Endometrial microvascular endothelial cells (primary cell): ENCODE data around the gene RAD51B. TPM values are rescaled to one million over a fixed set of nuclear protein-coding genes. Genes with fewer than 3 reads are reported as not detected.

Source experiments
- in situ Hi-C: cut with HindIII; loops from 2 replicates; pipeline ENCODE4 v1.10.0; 2017; ENCODE audit warnings: low sequenced_read_pairs, low pct_unique_long_range_greater_than_20kb; ENCODE audit errors: inconsistent ontology term
- total RNA-seq: library from RNA; depleted of rRNA; stranded (reverse); fragments of >200 nt; gene quantifications from one replicate; pipeline ENCODE4 v1.2.3, GENCODE V29; 2015; ENCODE audit errors: inconsistent ontology term

The RAD51B gene
- total RNA-seq, 1 donor from 2014 or later: 16.4 TPM

GRCh38 chr14:68399971-68400370 is 580.4 kb downstream of the RAD51B start:
- in situ Hi-C loops: loop anchor here (25.0 kb wide), 1 partner anchor 138 kb away; no protein-coding TSS in a partner anchor

DNA sequence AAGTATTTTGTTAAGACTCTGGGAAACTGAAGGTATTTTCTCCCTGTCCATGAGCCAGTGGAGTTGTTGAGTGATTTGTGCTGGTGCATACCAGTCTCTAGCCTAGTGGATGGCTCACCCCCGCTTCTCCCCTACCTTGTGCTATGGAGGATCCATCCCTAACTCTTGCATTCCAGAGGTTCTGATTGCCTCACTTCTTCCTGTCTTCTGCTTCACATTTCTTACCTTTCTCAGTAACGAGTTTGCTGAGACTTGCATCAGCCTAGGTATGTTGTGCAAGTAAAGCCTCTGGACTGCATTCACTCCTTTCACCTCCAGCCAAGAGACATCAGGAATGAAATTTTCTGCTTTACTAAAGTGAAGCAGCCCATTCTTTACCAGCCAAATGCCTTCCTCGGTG is 581.7 kb downstream of the RAD51B start:
- in situ Hi-C loops: loop anchor here (25.0 kb wide), 1 partner anchor 139 kb away; no protein-coding TSS in a partner anchor

GRCh38 chr14:68401855-68402254 is 582.3 kb downstream of the RAD51B start:
- in situ Hi-C loops: loop anchor here (25.0 kb wide), 1 partner anchor 140 kb away; no protein-coding TSS in a partner anchor

DNA sequence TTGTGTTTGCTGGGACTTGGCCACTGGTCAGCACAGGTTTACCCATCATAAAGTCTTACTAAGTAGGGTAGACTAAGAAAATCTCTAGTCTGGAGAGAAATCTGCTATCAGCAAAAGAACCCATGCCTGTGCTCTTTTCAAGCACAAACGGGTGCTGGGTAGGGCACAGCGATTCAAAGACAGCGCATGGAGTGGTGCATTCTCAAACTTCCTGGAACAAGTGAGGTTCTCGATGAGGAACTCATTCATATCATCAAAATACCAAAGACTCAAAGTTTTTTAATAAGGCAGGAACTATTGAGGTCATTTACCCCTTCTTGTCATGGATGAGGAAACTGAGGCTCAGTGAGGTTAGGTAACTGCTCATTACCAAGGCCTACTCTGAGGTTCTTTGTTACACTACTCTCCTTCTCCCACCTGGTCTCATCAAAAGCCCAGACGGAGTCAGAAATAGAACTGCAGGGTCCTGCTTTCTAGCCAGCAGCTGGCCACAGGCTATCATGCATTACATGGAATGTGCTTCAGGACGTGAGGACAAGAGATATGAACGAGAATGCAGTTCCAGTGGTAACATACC is 583.0 kb downstream of the RAD51B start:
- in situ Hi-C loops: loop anchor here (25.0 kb wide), 1 partner anchor 140 kb away; no protein-coding TSS in a partner anchor

DNA sequence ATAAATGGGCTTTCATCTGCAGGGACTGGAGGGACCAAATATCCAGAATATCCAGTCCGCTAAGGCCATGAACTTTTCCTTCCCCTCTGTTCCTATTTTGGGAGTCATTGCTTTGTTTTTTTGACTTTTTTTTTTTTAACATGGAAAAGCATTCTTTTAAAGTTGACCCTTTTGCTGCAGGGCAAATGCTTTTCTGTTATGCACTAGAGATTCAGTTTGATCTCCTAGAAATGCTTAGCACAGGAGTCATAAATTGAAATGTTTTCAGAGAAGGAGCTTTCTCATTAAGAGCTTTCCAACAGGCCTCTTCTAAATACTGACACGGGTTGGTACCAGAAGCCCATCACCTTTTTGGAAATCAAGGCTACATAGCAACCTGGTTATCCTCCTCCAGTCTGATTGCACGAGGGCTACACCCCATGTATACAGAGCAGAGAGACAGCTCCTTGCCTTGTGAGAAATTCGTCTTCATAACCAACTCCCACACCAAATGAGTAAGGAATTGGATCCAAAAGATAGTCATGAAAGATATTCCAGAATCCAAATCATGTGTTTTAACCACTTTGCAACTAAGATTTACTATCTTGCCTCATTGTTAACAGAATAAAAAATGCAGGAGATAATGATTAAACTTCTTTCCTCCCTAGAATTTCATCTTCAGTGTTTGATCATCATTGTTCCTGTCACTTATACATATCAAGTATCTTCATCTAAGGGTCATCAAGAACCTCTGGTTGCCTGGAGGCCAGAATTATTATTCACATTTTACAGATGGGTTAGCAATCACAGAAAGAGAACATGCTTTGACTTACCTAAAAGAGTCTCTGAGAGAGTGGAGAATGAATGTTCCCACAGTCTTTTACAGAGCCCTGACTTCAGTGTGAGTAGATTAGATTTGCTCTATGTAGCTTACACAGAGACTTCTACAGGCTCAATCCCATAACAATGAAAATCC is 583.9 kb downstream of the RAD51B start:
- in situ Hi-C loops: loop anchor here (25.0 kb wide), 1 partner anchor 141 kb away; no protein-coding TSS in a partner anchor

GRCh38 chr14:68404146-68404527 is 584.6 kb downstream of the RAD51B start:
- in situ Hi-C loops: loop anchor here (25.0 kb wide), 1 partner anchor 142 kb away; no protein-coding TSS in a partner anchor

DNA sequence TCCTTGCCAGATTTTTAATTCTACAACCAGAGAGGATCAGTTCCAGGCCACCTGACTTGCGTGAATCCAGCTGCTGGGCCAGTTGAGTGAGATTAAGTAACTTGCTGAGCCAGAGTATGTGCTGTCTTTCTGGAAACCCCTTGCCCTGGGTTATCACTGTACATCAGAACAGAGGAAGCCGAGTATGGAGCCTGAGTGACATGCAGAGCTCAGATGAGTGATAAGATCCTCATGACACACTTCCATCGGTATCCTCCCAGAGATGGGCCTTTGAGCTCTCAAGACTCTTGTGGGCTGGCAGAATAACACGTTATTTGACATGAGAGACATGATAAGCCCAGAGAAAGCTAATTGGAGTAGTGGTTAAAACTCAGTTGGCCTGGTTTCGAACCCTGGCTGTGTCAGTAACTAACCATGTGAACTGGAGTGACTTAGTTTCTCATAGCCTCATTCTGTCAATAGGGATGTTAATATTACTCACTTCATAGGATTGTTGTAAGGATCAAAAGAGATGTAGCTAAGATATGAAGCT is 585.1 kb downstream of the RAD51B start:
- in situ Hi-C loops: loop anchor here (25.0 kb wide), 1 partner anchor 142 kb away; no protein-coding TSS in a partner anchor

GRCh38 chr14:68405961-68406360 is 586.4 kb downstream of the RAD51B start:
- in situ Hi-C loops: loop anchor here (25.0 kb wide), 1 partner anchor 144 kb away; no protein-coding TSS in a partner anchor

GRCh38 chr14:68407285-68407684 is 587.7 kb downstream of the RAD51B start:
- in situ Hi-C loops: loop anchor here (25.0 kb wide), 1 partner anchor 145 kb away; no protein-coding TSS in a partner anchor

DNA sequence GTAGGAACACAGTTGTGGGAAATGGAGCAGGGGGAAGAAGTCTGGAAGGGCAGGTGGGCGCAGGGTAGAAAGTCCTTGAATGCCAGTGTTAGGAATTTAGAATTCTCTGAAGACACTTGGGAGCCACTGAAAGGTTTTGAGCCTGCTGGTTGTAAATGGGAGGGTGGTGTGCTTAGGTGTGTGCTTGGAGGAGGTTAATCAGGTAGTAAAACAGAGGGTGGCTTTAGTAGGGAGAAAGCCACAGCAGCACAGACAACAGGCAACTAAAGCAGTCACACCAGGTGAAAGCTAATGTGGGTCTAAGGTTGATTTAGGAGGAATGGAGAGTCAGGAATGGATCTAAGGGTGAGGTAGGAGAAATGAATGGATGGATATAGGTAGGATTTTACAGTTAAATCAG is 588.2 kb downstream of the RAD51B start:
- in situ Hi-C loops: loop anchor here (25.0 kb wide), 1 partner anchor 146 kb away; no protein-coding TSS in a partner anchor

DNA sequence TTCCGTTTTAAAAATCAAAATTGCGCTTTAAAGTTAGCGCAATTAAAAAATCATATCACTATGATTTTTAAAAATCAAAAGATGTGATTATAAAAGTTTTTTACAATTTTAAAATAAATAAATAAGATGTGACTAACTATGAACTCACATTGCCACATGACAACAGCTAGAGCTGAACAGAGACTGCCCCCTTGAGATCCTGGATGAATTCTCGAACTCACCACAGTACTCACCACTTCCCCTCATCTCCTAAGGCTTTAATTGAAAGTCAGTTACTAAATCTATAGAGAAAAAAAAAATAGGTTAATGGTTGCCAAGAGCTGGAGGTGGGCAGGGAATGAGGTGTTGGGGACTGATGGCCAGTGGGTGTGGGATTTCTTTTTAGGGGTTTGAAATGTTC is 589.1 kb downstream of the RAD51B start:
- in situ Hi-C loops: loop anchor here (25.0 kb wide), 1 partner anchor 146 kb away; no protein-coding TSS in a partner anchor

DNA sequence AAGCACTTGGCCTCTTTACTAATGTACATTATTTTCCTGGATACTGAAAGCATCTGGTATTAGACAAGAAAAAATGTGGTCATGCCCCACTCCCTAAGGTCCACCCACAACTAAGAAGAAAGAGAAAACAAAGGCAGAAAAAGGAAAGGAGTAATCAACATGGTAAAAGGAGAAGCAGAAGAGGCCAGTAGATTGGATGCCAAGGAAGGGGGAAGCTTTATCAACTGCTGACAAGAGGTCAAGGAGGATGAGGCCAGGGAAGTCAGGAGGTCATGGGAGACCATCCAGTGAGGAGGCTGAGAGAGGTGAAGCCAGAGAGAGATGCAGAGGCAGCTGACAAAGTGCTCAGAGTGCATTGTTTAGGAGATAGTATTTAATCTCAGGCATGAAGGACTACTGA is 589.8 kb downstream of the RAD51B start:
- in situ Hi-C loops: loop anchor here (25.0 kb wide), 1 partner anchor 147 kb away; no protein-coding TSS in a partner anchor

GRCh38 chr14:68412505-68413465 is 593.2 kb downstream of the RAD51B start:
- in situ Hi-C loops: loop anchor here (25.0 kb wide), 1 partner anchor 150 kb away; no protein-coding TSS in a partner anchor

GRCh38 chr14:68413509-68413908 is 593.9 kb downstream of the RAD51B start:
- in situ Hi-C loops: loop anchor here (25.0 kb wide), 1 partner anchor 151 kb away; no protein-coding TSS in a partner anchor

DNA sequence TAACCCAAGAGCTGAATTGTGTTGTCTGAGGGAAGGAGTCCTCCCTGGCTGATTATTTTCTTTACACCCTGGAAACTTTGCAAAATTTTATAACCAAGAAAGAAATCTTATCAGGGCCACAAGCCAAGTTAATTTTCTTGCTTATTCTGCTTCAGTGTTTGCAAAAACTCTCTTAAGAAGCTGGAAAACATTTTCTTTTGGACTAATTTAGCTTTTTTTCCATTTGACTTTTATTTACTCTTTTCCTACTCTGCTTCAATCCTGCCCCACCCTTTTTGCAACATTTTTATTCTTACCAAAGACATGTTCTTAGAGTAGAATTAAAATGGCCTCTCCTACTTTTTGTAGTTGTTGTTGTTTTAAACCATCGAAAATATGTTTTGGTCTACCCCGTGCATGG is 594.5 kb downstream of the RAD51B start:
- in situ Hi-C loops: loop anchor here (25.0 kb wide), 1 partner anchor 152 kb away; no protein-coding TSS in a partner anchor

DNA sequence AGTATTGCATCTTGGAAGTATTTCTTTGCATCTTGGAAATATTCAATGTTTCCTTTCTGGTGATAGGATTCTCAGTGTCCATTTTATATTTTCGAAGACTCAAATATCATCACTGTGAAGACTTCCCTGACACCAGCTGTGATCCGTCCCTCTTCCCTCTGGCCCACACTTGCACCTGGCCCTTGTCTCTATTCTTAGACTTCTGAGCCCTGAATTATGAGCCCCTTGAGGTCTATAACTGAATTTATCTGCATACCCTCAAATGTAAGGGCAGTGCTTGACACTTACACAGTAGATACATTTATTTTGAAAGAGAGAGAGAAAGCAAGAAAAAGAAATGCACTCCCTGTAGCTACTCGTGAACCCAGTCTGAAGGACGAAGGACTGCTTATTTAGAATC is 596.6 kb downstream of the RAD51B start:
- in situ Hi-C loops: loop anchor here (25.0 kb wide), 1 partner anchor 154 kb away; no protein-coding TSS in a partner anchor

GRCh38 chr14:68417009-68417650 is 597.6 kb downstream of the RAD51B start:
- in situ Hi-C loops: loop anchor here (25.0 kb wide), 1 partner anchor 155 kb away; no protein-coding TSS in a partner anchor
